NB4 (cell line): ENCODE results near the gene OR10W1.

Experiments used
- DNase-seq: peaks from one replicate; pipeline ENCODE4 v3.0.0; 2010; ENCODE audit warnings: low read depth
- H3K4me3 ChIP-seq: one replicate; pipeline ENCODE4 v1.5.1; 2011; ENCODE audit warnings: mild to moderate bottlenecking, low read depth, low read length, moderate library complexity
- CTCF ChIP-seq: IDR thresholded peaks from one replicate; pipeline ENCODE4 v1.5.1; 2012; ENCODE audit warnings: low read depth, low read length
- MYC ChIP-seq: IDR thresholded peaks from 2 replicates; pipeline ENCODE4 v1.6.1; 2011; ENCODE audit warnings: low read depth, low read length
- POLR2A ChIP-seq: IDR thresholded peaks from 2 replicates; pipeline ENCODE4 v1.6.1; 2011; ENCODE audit warnings: mild to moderate bottlenecking; ENCODE audit not compliant: insufficient read length; ENCODE audit errors: extremely low read depth
- TF ChIP-seq, protein P1 (sequence below): IDR thresholded peaks from 2 replicates; pipeline ENCODE4 v1.6.1; 2011; ENCODE audit warnings: low read depth, low read length

Gene OR10W1

DNA sequence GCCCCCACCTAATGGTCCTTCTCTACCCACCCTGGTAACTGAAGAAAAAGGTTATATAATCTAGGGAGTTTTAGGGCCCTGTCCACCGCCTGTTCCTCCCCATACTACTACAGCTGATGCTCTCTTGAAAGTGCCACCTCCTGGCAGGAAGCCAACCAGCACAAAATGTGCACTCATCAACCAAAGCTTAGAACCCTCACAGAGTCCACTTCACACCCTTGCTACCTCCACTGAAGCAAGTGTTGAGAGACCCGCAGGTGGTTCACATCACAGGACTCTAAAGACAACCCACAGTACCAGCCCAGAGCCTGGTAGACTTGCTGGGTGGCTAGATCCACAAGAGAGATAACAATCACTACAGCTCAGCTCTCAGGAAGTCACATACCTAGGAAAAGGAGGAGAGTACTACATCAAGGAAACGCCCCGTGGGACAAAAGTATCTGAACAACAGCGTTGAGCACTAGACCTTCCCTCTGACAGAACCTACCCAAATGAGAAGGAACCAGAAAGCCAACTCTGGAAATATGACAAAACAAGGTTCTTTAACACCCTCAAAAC lies 17.5 kb upstream of the OR10W1 start:
- no peak overlapping the region for H3K4me3 ChIP-seq
- DNase-seq = no peak
- TF ChIP-seq, protein P1, sequence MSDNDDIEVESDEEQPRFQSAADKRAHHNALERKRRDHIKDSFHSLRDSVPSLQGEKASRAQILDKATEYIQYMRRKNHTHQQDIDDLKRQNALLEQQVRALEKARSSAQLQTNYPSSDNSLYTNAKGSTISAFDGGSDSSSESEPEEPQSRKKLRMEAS = no peak
- TF ChIP-seq MYC (no peak), POLR2A (no peak), CTCF (no peak)

DNA sequence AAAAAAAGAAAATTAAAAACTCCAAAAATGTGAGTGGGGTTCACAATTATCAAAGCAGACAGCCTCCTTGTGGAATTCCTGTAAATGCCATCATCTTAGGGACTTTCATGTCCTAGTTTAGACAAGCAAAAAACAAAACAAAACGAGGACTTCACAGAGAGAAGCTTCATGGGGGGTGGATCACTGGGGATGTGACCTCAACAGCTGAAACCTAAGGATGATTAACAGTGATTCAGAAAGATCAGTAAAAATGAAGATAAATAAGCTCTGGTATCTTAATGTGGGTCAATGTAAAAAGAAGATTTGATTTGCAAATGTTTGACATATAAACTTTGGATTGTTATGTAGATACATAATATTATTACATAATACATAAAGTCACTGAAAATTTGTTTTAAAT lies 8.1 kb upstream of the OR10W1 start:
- H3K4me3 ChIP-seq = no peak overlapping the region
- TF ChIP-seq MYC (no peak), POLR2A (no peak), CTCF (no peak)
- TF ChIP-seq, protein P1 = no peak
- DNase-seq = no peak

DNA sequence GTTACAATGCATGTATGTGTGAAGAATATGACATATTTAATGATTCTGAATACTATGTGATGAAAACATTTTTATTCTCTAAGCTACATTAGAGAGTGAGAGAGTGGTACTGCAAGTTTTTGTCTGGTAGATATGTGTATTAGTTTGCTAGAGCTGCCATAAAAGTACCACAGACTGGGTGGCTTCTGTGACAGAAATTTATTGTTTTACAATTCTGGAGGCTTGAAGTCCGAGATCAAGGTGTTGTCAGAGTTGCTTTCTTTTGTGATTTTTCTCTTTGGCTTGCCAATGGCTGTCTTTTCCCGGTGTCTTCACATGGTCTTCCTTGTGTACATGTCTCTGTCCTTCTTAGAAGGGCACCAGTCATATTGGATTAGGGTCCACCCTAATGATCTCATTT lies 6.9 kb upstream of the OR10W1 start:
- H3K4me3 ChIP-seq = no peak overlapping the region
- no peak for DNase-seq
- TF ChIP-seq MYC = no peak
- TF ChIP-seq CTCF = no peak
- no peak for TF ChIP-seq POLR2A
- TF ChIP-seq, protein P1 = no peak

GRCh38 chr11:58259983-58260382 lies 8.1 kb downstream of the OR10W1 start:
- no peak for DNase-seq
- H3K4me3 ChIP-seq = no peak overlapping the region
- TF ChIP-seq CTCF = no peak
- TF ChIP-seq MYC = no peak
- TF ChIP-seq, protein P1 = no peak
- no peak for TF ChIP-seq POLR2A

- TF ChIP-seq POLR2A (no peak), CTCF (no peak), MYC (no peak)
- TF ChIP-seq, protein P1 = no peak
Measured at GRCh38 chr11:58254936-58255335, 13.1 kb downstream of the OR10W1 start.

GRCh38 chr11:58243954-58244353 lies 24.1 kb downstream of the OR10W1 start:
- H3K4me3 ChIP-seq = no peak overlapping the region
- TF ChIP-seq MYC = no peak
- TF ChIP-seq, protein P1 = no peak
- TF ChIP-seq CTCF = no peak
- TF ChIP-seq POLR2A = no peak
- DNase-seq = no peak

More at GRCh38 chr11:58254936-58255335, 13.1 kb downstream of the OR10W1 start:
- DNase-seq = no peak
- no peak overlapping the region for H3K4me3 ChIP-seq
